ENCODE data around the gene ZC3H13.
"Not testable (repeated sequence)": the region's sequence is repeated elsewhere in the genome, so short reads cannot be mapped to it uniquely, and the experiment has no call there.

ZC3H13 gene

DNA sequence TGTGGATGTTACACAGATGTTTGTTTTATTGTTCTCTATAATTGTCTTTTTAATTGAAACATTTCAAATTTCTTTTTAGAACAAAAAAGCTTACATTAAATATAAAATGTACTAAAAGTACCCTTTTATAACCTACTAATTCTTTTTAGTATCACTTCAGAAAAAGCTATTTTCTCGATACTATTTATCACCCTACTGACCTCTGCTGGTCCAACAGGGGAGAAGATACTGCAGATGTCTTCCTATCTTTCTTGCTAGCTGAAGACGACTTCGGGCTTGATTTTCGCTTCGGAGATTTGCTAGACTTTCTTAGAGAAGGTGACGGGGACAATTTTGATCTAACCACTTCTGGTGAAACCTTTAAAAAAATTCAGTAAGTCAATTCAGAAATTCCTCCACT lies 42.4 kb downstream of the ZC3H13 start:
- DNase-seq (ENCODE audit: low read depth) = no peak

DNA sequence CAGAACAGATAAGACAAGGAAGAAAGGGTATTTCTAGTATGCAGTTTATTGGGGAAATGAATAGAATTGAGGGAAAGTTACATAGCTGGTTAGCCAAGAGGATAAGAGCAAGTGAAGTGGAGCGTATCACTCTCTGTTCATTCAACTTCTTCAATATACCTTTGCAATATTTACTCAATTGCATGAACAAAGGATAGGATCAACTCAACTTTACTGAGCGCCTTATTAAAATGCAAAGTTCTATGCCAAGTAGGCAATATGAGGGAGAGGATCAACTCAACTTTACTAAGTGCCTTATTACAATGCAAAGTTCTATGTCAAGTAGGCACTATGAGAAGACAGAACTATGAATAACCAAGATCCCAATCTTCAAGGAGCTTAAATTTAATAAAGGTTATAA lies 43.9 kb downstream of the ZC3H13 start:
- DNase-seq (ENCODE audit: low read depth) = no peak

DNA sequence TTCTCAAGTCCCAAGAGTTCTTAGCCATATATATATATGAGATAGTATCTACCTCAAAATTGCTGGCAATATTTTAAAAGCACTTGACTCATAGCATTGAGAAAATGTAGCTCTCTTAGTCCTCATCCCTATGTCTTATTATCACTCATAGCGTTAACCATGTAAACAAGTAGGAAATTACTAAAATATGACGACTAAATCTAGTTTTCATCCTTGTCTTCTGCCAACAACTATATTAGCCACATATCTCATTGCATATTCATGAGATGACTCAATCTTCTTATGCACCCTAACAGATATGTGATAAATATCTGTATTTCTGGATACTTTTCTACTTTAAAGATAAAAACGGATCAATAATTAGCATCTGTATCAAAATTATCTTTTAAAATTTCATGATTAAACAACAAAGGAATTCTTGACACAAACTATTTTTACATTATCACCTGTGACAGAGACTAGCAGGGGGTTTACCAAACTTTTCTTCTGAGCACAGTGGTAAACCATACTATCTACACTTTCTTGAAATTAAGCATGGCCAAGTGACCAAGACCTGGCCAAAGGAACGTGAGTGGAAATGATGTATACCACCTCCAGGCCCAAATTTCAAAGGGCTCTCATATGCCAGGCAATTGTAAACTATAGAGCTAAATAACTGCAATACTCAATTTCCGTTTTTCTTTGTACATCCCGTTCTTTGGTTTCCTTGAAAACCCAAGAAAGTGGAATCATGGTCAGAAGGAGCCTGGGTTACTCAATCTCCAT lies 45.7 kb downstream of the ZC3H13 start:
- no peak for DNase-seq (ENCODE audit: low read depth)

DNA sequence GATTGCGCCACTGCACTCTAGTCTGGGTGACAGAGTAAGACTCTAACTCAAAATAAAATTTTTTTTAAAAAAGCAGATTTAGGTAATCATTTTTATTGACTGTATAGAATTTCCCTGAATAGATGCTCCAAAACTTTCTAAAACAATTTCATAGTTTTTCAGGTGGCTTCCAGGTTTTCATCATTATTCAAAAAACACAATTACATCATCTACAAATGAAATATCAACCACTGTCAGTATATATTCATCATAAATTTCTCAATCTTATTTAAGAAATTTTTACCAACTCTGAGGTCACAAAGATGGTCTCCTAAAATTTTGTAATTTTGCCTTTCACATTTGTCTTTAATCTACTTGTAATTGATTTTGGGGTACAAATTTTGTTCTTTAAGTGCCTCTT lies 48.1 kb downstream of the ZC3H13 start:
- no peak for DNase-seq (ENCODE audit: low read depth)

DNA sequence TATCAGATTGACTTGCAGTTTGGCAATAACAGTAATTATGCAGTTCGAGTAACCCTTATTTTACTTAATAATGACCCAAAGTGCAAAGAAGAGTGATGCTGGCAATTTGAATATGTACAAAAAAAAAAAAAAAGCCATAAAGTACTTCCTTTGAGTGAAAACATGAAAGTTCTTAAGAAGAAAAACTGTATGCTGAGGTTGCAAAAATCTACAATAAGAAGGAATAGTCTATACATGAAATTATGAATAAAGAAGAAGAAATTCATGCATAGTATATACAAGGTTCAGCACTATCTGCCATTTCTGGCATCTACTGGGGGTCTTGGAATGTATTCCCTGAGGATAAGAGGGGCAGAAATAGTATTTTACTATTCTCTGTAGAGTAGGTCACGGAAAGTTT lies 55.9 kb downstream of the ZC3H13 start:
- DNase-seq (ENCODE audit: low read depth) = no peak

DNA sequence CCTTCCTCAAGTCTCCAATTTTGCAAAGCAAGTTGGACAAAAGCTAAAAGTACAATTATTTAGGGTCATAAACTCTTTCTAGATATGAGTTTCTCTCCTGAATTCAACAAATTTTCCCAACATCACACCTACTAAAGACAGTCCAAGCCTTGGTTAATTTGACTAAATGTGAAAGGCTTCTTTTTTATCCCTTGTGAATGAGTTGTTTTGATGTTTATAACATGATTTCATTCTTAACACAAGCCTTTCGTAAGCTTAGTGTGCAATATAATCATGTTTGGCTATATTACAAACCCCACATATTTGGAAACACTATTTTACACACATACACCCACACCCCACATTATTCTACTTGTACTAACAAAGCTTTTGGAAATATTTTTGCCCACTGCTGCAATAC lies 57.3 kb downstream of the ZC3H13 start:
- DNase-seq (ENCODE audit: low read depth) = no peak

DNA sequence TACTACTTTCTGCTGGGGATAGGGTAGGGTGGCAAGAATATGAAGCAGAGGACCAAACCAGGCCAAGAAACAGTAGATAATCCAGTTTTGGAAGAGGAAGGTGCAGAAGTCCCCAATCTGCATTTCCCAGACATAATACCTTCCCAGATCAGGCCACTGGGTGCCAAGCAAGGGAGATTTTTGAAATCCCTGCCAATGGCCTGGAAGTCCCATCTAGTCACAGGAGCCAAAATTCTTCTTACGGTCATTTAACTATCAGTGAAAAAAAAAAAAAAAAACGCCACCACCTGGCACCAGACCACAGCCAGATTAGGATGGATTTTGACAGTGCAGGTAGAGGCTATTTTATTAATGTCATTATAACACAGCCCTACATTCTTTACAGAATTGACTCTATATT lies 57.8 kb downstream of the ZC3H13 start:
- no peak for DNase-seq (ENCODE audit: low read depth)

DNA sequence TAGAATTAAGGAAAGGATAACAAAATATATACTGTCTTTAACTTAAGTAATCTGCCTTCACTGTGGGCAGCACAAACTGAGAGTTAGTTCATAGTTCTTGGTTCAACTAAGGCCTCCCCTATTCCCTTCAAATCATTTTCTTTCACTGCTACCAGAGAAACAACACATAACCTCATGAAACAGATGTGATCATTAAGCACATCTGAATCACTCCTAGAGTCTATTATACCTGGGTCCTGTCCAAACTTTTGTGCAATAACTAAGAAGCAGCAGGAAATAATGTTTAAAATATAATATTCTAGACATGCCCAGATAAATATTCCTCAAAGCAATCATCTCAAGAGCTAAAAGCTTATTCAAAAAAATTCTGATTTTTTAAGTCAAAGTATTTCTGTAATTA lies 62.9 kb downstream of the ZC3H13 start:
- DNase-seq (ENCODE audit: low read depth) = no peak

DNA sequence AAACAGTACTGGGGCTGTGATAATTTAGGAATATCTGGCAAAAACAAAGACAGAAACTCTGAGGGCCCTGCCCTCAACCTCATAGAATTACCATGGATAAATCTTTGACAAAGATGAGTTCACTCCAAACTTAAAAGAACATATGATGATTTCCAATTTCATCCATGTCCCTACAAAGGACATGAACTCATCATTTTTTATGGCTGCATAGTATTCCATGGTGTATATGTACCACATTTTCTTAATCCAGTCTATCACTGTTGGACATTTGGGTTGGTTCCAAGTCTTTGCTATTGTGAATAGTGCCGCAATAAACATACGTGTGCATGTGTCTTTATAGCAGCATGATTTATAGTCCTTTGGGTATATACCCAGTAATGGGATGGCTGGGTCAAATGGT lies 71.4 kb downstream of the ZC3H13 start:
- not testable (repeated sequence) for DNase-seq (ENCODE audit: low read depth)

DNA sequence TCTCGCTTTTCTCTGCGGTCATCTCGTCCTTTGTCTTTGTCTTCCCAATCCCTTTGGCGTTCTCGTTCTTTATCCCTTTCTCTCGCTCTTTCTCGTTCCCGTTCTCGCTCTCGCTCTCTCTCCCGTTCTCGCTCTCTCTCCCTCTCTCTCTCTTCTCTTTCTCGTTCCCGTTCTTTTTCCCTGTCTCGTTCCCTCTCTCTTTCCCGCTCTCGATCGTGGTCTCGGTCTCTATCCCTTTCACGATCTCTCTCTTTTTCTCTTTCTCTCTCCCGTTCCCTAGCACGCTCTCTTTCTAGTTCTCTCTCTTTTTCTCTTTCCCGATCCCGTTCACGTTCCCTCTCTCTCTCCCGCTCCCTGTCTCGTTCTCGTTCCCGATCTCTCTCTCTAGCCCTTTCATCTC lies 77.2 kb downstream of the ZC3H13 start:
- DNase-seq (ENCODE audit: low read depth) = no peak

DNA sequence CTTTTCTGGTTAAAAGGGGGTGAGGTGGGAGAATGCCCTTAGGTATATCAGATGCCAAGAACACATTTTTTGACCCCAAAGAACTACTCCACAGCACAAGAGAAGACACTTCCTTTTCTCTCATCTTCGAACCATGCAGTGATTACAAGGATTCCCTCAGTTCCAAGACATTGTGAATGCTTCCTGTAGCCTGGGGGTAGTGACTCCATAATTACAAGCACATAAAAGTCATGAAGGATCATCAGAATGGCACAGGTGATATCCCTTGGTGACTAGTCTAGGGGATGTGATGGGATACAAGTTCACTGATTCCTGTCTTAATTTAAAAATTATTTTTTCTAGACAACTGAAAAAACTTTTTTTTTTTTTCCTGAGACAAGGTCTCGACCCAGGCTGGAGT lies 78.0 kb downstream of the ZC3H13 start:
- no peak for DNase-seq (ENCODE audit: low read depth)

DNA sequence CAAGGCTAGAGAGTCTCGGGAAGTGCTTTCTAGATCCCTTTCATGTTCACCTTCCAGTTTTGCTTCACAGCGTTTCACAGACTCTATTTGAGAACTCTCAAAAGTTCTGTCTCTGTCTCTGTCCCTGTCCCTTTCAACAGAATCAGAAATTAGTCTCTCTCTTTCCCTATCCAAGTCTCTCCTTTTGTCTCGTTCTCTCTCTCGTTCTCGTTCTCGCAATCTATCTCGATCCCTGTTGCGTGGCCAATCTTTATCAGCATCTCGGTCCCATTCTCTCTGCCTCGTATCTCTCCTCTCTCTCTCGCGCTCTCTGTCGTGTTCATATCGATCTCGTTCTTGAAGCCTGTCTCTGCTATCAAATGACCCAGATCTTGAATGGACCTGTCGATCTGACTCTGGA lies 85.0 kb downstream of the ZC3H13 start:
- no peak for DNase-seq (ENCODE audit: low read depth)

DNA sequence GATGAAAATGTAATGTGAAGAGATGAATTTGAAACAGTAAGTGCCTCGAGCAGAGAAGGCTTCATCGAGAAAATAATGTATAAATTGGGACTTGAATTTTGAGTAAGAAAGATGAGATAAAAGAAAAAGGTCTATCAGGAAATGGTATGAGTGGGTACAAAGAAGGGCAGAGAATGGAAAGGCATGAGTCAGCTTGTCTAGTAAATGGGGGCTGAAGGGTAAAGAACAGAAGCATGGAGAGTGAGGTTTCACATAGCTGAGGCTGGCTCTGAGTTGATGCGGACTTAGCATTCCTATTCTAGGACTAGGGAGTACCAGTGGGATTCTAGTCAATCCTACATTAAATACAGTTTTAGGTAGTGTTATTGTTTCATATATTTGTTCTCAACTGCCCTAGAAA lies 85.8 kb downstream of the ZC3H13 start:
- no peak for DNase-seq (ENCODE audit: low read depth)

DNA sequence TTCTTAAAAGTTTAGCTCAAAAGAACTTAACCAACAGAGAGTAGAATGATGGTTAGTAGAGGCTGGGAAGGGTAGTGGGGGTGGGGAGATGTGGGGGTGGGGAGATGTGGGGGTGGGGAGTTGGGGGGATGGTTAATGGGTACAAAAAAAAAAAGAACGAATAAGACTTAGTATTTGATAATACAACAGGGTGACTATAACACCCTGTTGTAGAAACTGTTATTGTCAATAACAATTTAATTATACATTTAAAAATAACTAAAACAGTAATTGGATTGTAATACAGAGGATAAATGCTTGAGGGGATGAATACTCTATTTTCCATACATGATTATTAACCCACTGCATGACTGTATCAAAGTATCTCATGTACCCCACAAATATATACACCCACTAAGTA lies 91.1 kb downstream of the ZC3H13 start:
- no peak for DNase-seq (ENCODE audit: low read depth)

DNA sequence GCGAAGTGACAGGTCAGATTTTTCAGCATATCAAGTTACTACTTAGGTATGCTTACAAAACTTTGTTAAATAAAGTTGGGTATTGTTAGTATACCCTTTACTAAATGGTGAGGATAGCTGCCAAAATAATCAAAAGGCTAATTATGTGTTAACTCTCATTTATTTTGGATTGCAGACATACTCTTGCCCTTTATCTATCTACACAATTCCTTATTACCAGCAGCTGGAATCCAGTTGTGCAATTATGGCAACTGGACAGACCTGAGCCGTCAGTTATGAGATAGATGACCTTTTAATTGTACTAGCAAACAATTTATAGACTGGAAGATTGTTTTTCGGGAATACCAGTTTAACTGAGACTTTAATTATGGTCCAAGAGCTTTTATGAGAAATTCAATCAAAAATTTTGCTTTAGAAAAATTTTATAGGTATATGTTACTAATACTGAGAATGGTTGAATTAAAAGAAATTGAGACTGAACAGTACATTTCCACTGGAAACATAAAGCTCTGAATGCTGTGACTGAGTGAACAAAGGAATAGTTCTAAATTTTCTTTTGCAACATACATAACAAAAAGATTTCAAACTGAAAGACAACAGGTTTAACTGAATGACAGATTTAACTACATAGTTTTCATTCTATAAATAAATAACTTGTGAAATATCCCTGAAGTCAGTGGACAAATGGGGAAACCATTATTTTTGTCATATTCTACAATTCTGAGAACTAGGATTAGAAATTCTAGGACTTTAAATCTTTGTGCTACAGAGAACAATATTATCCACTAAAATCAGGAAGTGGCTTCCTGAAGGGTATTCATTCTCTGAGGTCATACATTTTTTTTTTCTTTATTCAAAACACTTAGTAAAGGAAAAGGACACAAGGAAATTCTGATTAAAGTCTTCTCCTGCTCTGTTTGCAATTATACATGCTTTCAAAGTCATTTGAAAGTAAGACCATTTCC lies 97.4 kb downstream of the ZC3H13 start:
- DNase-seq (ENCODE audit: low read depth) = no peak

DNA sequence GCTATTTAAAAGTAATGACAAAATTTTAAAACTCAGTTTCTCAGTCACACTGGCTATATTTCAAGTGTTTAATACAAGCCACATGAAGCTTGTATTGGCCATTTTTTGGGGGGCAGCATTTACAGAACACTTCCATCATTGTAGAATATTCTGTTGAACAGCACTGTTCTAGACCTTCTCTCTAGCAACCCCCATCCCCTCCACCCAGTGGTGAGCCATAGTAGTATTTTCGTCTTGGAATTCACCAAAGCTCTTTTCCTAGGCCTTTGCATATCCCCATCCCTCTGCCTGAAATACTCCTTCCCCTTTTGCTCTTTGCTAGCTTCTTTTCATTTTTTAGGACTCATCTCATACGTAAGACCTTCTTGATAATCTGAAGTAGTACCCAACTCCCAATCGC lies 99.5 kb downstream of the ZC3H13 start:
- DNase-seq (ENCODE audit: low read depth) = no peak

DNA sequence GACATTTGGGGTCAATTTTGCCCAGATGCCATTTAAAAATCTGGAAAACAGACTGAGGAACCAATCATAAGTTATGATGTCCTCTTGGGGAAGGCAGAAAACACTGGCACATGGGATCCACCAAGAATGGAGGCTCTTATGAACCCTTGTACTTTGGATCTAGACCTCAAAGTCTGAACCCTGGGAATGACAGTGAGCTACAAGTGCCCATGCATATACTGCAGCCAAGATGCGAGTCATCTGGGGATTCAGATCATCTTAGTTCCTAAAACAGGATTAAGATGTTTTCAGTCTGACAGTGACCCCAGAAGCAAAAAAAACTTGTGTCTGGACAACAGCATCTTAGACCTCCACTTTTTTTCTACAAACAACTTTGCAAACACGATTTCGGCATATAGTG lies 100.8 kb downstream of the ZC3H13 start:
- no peak for DNase-seq (ENCODE audit: low read depth)

DNA sequence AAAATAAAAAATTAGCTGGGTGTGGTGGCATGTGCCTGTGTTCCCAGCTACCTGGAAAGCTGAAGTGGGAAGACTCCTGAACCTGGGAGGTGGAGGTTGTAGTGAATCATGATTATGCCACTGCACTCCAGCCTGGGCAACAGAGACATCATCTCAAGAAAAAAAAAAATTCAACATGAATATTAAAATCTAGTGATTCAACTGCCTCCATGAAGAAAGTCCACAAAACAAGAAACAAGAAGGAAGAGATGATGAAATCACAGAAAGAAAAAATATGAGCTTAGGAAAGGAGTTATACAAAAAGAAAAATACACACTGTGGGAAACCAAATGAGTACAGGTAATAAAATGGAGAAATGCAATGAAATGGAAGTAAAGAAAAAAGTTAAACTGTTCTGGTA lies 101.4 kb downstream of the ZC3H13 start:
- no peak for DNase-seq (ENCODE audit: low read depth)

DNA sequence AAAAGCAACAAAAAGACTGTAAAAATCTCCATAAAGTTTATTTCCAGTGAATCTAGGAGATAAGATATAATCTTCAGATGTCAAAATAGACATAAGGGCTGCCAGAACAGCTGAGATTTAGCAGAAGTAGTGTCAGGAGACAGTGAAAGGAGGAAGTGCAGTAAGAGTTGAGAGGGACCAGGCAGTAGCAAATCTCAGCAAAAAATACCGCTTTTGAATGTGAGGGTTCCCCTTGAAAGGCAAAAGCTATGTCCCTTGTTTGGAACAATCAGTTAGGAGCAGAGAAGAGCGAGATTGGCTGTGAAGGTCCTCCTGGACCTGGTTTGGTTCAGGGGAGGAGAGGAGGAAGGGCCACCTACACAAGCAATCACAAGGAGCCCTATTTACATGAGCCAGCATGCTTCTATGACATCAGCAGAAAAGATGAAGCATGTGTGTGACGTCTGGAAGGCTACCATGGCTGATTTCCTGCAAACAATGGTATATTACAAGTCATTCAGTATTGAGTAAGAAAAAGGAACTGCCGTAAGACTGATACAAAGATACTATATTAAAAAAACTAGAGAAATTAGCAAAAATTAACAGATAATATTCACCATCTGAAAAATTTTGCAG lies 102.1 kb downstream of the ZC3H13 start:
- DNase-seq (ENCODE audit: low read depth) = no peak

DNA sequence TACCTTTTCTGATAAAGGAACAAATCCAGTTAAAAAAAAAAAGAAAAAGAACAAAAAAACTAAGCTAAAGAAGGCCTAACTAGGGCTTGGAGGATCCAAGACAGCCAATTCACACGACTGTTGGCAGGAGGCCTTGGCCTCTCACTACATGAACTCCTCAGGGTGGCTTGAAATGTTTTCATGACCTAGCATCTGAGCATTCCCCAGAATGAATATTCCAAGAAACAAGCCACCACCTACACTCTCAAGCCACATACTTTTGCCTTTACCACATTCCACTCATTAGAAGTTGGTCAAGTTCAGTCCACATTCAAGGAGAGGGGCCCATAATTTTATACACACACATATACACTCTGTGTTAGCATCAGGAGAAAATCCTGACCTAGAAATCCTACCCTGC lies 103.4 kb downstream of the ZC3H13 start:
- no peak for DNase-seq (ENCODE audit: low read depth)

DNA sequence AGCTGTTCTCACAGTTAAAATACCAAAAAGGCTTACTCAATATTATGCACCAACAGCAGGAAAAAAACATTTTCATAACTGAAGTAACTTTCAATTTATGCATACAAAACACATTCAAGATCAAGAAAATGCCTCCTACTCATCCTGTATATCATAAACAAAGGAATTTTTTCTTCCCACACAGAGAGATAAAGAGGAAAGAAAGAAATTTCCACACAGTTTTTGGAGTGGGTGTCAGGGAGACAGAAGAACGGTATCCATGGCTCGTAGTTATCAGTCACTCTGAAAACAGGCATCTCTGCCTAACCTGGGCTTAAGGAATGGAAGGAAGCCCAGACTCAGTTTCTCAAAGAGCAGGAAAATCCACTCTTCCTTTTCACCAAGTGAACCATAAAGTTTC lies 108.6 kb downstream of the ZC3H13 start:
- DNase-seq (ENCODE audit: low read depth) = no peak

DNA sequence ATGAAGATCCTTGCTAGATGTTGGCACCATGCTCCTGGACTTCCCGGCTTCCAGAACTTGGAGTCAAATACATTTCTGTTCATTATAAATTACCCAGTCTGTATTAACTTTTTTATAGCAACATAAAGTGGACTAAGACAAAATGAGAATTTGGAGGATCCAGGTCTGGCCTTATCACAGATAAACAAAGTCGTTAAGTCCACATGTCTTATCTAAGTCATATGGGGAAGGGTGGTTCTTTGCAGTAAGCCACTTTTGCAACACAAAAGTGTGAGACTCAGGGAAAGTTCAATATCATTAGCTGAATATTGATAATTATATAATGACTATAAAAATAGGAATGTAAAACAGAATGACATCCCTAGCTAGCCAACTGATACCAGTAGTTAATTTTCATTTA lies 109.4 kb downstream of the ZC3H13 start:
- no peak for DNase-seq (ENCODE audit: low read depth)

DNA sequence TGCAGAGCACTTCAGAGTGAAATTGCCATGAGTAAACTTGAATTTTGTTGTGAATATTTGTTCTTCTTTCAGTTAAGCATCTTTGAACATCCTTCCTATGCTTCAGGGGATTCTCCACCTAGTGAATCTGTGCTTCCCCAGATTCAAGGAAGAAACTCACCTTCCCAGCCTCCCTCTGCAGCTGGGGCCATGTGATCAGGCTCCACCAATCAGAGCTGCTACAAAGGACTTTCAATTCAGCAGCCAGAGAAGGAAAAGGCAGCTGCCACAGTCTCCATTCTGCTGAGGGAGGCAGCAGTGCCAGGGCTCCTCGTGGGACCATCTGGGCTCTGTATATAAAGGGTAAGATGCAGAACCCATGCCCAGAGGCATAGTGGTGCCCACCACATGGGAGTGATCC lies 111.3 kb downstream of the ZC3H13 start:
- DNase-seq (ENCODE audit: low read depth) = no peak

All from activated T-helper 9 cell treated with anti-CD3 and anti-CD28 coated beads, Interleukin-2, amount 50 U/mL, for 16 hours (primary cell).